Measurements from ENCODE around the gene PHF24. TPM values are rescaled to one million over a fixed set of nuclear protein-coding genes. Genes with fewer than 3 reads are reported as not detected.
A peak's percentile ranks its signal among the peaks of the same experiment; 100 is the strongest.
"Not testable (repeated sequence)": the region's sequence is repeated elsewhere in the genome, so short reads cannot be mapped to it uniquely, and the experiment has no call there.

PHF24 gene
- 0.28 TPM for total RNA-seq
- 0.37 TPM for polyA plus RNA-seq
- long read RNA-seq, donor 1, result 0 reads
- long read RNA-seq, donor 2, result 0 reads
- long read RNA-seq, donor 3, result 0 reads
- long read RNA-seq, donor 4, result 0 reads
- long read RNA-seq, donor 5, result 0 reads
- long read RNA-seq, donor 6, result 0 reads
- long read RNA-seq, donor 7, result 0 reads
- long read RNA-seq, donor 8, result 0 reads
- long read RNA-seq, donor 9, result 0 reads
- long read RNA-seq, donor 10, result 0 reads

- Histone ChIP-seq H3K4me3 (ENCODE audit: low read length in 2 of 2) (peak within 1 kb of the TSS in 1 of 2 donors; percentile 51), H3K27me3 (ENCODE audit: control insufficient read depth in 2 of 2, insufficient read depth in 1 of 2, low read length in 1 of 2) (peaks cover 41 to 85% of the 10 kb centered on the region in 2 donors), H3K27ac (ENCODE audit: low read depth in 1 of 2, low read length in 1 of 2) (no peak within 1 kb of the TSS), H3K4me1 (ENCODE audit: control insufficient read depth in 2 of 2, insufficient read depth in 2 of 2, low read length in 2 of 2) (peaks cover 2% of the 10 kb centered on the region in 2 donors), H3K9me3 (ENCODE audit: control insufficient read depth in 2 of 2, insufficient read depth in 1 of 2, low read length in 1 of 2) (no peaks in the 10 kb centered on the region), H3K36me3 (ENCODE audit: control insufficient read depth in 2 of 2, insufficient read depth in 2 of 2, low read length in 1 of 2) (no peaks in the 10 kb centered on the region)
- DNase-seq (ENCODE audit: low read depth in 6 of 9, low spot score in 9 of 9), result peak in 1 of 9 donors; percentile 10
- 2% methylated on average over 116 of the region's 116 CpGs for WGBS
Observed at GRCh38 chr9:34957492-34958410, at the start of gene PHF24. PHF24 (plus strand) TSS chr9:34958285; CDS start chr9:34971299, 13,014 bp downstream.

- 92% methylated on average over 4 of the region's 4 CpGs for WGBS
- no peak for DNase-seq (ENCODE audit: low read depth in 6 of 9, low spot score in 9 of 9)
- no peak overlapping the region for H3K4me3 ChIP-seq (ENCODE audit: low read length in 2 of 2)
Observed at GRCh38 chr9:34927061-34927460, 31.0 kb upstream of the PHF24 start.

GRCh38 chr9:34928921-34929320 is 29.2 kb upstream of the PHF24 start:
- H3K9me3 ChIP-seq (ENCODE audit: control insufficient read depth in 2 of 2, insufficient read depth in 1 of 2, low read length in 1 of 2), result no peaks in the 10 kb centered on the region
- no peak overlapping the region for H3K27ac ChIP-seq (ENCODE audit: low read depth in 1 of 2, low read length in 1 of 2)
- H3K4me1 ChIP-seq (ENCODE audit: control insufficient read depth in 2 of 2, insufficient read depth in 2 of 2, low read length in 2 of 2), result no peaks in the 10 kb centered on the region
- no peaks in the 10 kb centered on the region for H3K36me3 ChIP-seq (ENCODE audit: control insufficient read depth in 2 of 2, insufficient read depth in 2 of 2, low read length in 1 of 2)
- H3K27me3 ChIP-seq (ENCODE audit: control insufficient read depth in 2 of 2, insufficient read depth in 1 of 2, low read length in 1 of 2), result no peaks in the 10 kb centered on the region
- WGBS, result 94% methylated on average over 1 of the region's 1 CpG
- no peak overlapping the region for H3K4me3 ChIP-seq (ENCODE audit: low read length in 2 of 2)
- no peak for DNase-seq (ENCODE audit: low read depth in 6 of 9, low spot score in 9 of 9)

More at GRCh38 chr9:34927061-34927460, 31.0 kb upstream of the PHF24 start:
- Histone ChIP-seq H3K9me3 (ENCODE audit: control insufficient read depth in 2 of 2, insufficient read depth in 1 of 2, low read length in 1 of 2) (no peaks in the 10 kb centered on the region), H3K27me3 (ENCODE audit: control insufficient read depth in 2 of 2, insufficient read depth in 1 of 2, low read length in 1 of 2) (no peaks in the 10 kb centered on the region), H3K36me3 (ENCODE audit: control insufficient read depth in 2 of 2, insufficient read depth in 2 of 2, low read length in 1 of 2) (no peaks in the 10 kb centered on the region), H3K27ac (ENCODE audit: low read depth in 1 of 2, low read length in 1 of 2) (no peak overlapping the region), H3K4me1 (ENCODE audit: control insufficient read depth in 2 of 2, insufficient read depth in 2 of 2, low read length in 2 of 2) (no peaks in the 10 kb centered on the region)

- no peaks in the 10 kb centered on the region for H3K9me3 ChIP-seq (ENCODE audit: control insufficient read depth in 2 of 2, insufficient read depth in 1 of 2, low read length in 1 of 2)
- H3K4me3 ChIP-seq (ENCODE audit: low read length in 2 of 2), result no peak overlapping the region
- WGBS, result 39% methylated on average over 7 of the region's 7 CpGs
- no peaks in the 10 kb centered on the region for H3K36me3 ChIP-seq (ENCODE audit: control insufficient read depth in 2 of 2, insufficient read depth in 2 of 2, low read length in 1 of 2)
- no peaks in the 10 kb centered on the region for H3K27me3 ChIP-seq (ENCODE audit: control insufficient read depth in 2 of 2, insufficient read depth in 1 of 2, low read length in 1 of 2)
- no peak overlapping the region for H3K27ac ChIP-seq (ENCODE audit: low read depth in 1 of 2, low read length in 1 of 2)
- no peaks in the 10 kb centered on the region for H3K4me1 ChIP-seq (ENCODE audit: control insufficient read depth in 2 of 2, insufficient read depth in 2 of 2, low read length in 2 of 2)
- DNase-seq (ENCODE audit: low read depth in 6 of 9, low spot score in 9 of 9), result peak in 3 of 9 donors; percentile 2 to 21 (median 8)
Observed at GRCh38 chr9:34929506-34930102, 28.5 kb upstream of the PHF24 start.

GRCh38 chr9:34939989-34940388 is 18.1 kb upstream of the PHF24 start:
- H3K27me3 ChIP-seq (ENCODE audit: control insufficient read depth in 2 of 2, insufficient read depth in 1 of 2, low read length in 1 of 2); DNase-seq (ENCODE audit: low read depth in 6 of 9, low spot score in 9 of 9); H3K4me1 ChIP-seq (ENCODE audit: control insufficient read depth in 2 of 2, insufficient read depth in 2 of 2, low read length in 2 of 2): not testable (repeated sequence)

GRCh38 chr9:34948451-34948850 is 9.6 kb upstream of the PHF24 start:
- H3K4me1 ChIP-seq (ENCODE audit: control insufficient read depth in 2 of 2, insufficient read depth in 2 of 2, low read length in 2 of 2), result no peaks in the 10 kb centered on the region
- H3K36me3 ChIP-seq (ENCODE audit: control insufficient read depth in 2 of 2, insufficient read depth in 2 of 2, low read length in 1 of 2), result no peaks in the 10 kb centered on the region
- no peak overlapping the region for H3K4me3 ChIP-seq (ENCODE audit: low read length in 2 of 2)
- peaks cover 0 to 7% of the 10 kb centered on the region in 2 donors for H3K27me3 ChIP-seq (ENCODE audit: control insufficient read depth in 2 of 2, insufficient read depth in 1 of 2, low read length in 1 of 2)
- no peak overlapping the region for H3K27ac ChIP-seq (ENCODE audit: low read depth in 1 of 2, low read length in 1 of 2)
- DNase-seq (ENCODE audit: low read depth in 6 of 9, low spot score in 9 of 9), result no peak
- WGBS, result 97% methylated on average over 2 of the region's 2 CpGs
- no peaks in the 10 kb centered on the region for H3K9me3 ChIP-seq (ENCODE audit: control insufficient read depth in 2 of 2, insufficient read depth in 1 of 2, low read length in 1 of 2)

More at GRCh38 chr9:34939989-34940388, 18.1 kb upstream of the PHF24 start:
- H3K9me3 ChIP-seq (ENCODE audit: control insufficient read depth in 2 of 2, insufficient read depth in 1 of 2, low read length in 1 of 2); H3K36me3 ChIP-seq (ENCODE audit: control insufficient read depth in 2 of 2, insufficient read depth in 2 of 2, low read length in 1 of 2); H3K27ac ChIP-seq (ENCODE audit: low read depth in 1 of 2, low read length in 1 of 2); H3K4me3 ChIP-seq (ENCODE audit: low read length in 2 of 2): not testable (repeated sequence)

GRCh38 chr9:34954225-34954624 is 3.9 kb upstream of the PHF24 start:
- H3K27me3 ChIP-seq (ENCODE audit: control insufficient read depth in 2 of 2, insufficient read depth in 1 of 2, low read length in 1 of 2), result peaks cover 33 to 55% of the 10 kb centered on the region in 2 donors
- no peak overlapping the region for H3K27ac ChIP-seq (ENCODE audit: low read depth in 1 of 2, low read length in 1 of 2)
- H3K9me3 ChIP-seq (ENCODE audit: control insufficient read depth in 2 of 2, insufficient read depth in 1 of 2, low read length in 1 of 2), result no peaks in the 10 kb centered on the region
- no peak overlapping the region for H3K4me3 ChIP-seq (ENCODE audit: low read length in 2 of 2)
- no peak for DNase-seq (ENCODE audit: low read depth in 6 of 9, low spot score in 9 of 9)
- no peaks in the 10 kb centered on the region for H3K36me3 ChIP-seq (ENCODE audit: control insufficient read depth in 2 of 2, insufficient read depth in 2 of 2, low read length in 1 of 2)
- WGBS, result 98% methylated on average over 2 of the region's 2 CpGs
- H3K4me1 ChIP-seq (ENCODE audit: control insufficient read depth in 2 of 2, insufficient read depth in 2 of 2, low read length in 2 of 2), result peaks cover 2% of the 10 kb centered on the region in 2 donors

- WGBS, result 96% methylated on average over 7 of the region's 7 CpGs
- H3K27me3 ChIP-seq (ENCODE audit: control insufficient read depth in 2 of 2, insufficient read depth in 1 of 2, low read length in 1 of 2), result peaks cover 41 to 74% of the 10 kb centered on the region in 2 donors
Observed at GRCh38 chr9:34956066-34956465, 2.0 kb upstream of the PHF24 start.

GRCh38 chr9:34956648-34957047 is 1.4 kb upstream of the PHF24 start:
- WGBS, result 93% methylated on average over 4 of the region's 4 CpGs
- Histone ChIP-seq H3K27me3 (ENCODE audit: control insufficient read depth in 2 of 2, insufficient read depth in 1 of 2, low read length in 1 of 2) (peaks cover 41 to 76% of the 10 kb centered on the region in 2 donors), H3K36me3 (ENCODE audit: control insufficient read depth in 2 of 2, insufficient read depth in 2 of 2, low read length in 1 of 2) (no peaks in the 10 kb centered on the region), H3K4me3 (ENCODE audit: low read length in 2 of 2) (no peak overlapping the region), H3K27ac (ENCODE audit: low read depth in 1 of 2, low read length in 1 of 2) (no peak overlapping the region), H3K4me1 (ENCODE audit: control insufficient read depth in 2 of 2, insufficient read depth in 2 of 2, low read length in 2 of 2) (peaks cover 2% of the 10 kb centered on the region in 2 donors), H3K9me3 (ENCODE audit: control insufficient read depth in 2 of 2, insufficient read depth in 1 of 2, low read length in 1 of 2) (no peaks in the 10 kb centered on the region)
- DNase-seq (ENCODE audit: low read depth in 6 of 9, low spot score in 9 of 9), result no peak

More at GRCh38 chr9:34956066-34956465, 2.0 kb upstream of the PHF24 start:
- H3K9me3 ChIP-seq (ENCODE audit: control insufficient read depth in 2 of 2, insufficient read depth in 1 of 2, low read length in 1 of 2); H3K4me1 ChIP-seq (ENCODE audit: control insufficient read depth in 2 of 2, insufficient read depth in 2 of 2, low read length in 2 of 2); DNase-seq (ENCODE audit: low read depth in 6 of 9, low spot score in 9 of 9); H3K27ac ChIP-seq (ENCODE audit: low read depth in 1 of 2, low read length in 1 of 2); H3K36me3 ChIP-seq (ENCODE audit: control insufficient read depth in 2 of 2, insufficient read depth in 2 of 2, low read length in 1 of 2); H3K4me3 ChIP-seq (ENCODE audit: low read length in 2 of 2): not testable (repeated sequence)
